Measurements from ENCODE around the gene MYBL2.

MYBL2 gene

DNA sequence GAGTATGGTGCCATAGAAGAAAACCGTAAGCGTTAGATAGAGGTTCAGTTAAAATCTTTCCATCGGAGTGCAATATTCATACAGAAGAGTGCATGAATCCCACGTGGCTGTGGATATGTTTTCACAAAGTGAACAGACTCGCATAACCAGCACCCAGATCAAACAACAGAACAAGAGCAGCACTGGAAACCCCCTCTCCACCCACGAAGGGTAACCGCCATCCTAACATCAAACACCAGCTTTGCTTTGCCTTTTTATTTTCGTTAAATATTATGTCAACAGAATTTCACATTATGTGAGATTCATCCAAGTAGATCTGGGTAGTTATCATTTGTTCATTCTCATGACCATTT, 55.2 kb downstream of the MYBL2 start:
- DNase-seq (ENCODE audit: low read depth in 1 of 2, low spot score in 1 of 2), result peak in 1 of 2 donors; percentile 21

DNA sequence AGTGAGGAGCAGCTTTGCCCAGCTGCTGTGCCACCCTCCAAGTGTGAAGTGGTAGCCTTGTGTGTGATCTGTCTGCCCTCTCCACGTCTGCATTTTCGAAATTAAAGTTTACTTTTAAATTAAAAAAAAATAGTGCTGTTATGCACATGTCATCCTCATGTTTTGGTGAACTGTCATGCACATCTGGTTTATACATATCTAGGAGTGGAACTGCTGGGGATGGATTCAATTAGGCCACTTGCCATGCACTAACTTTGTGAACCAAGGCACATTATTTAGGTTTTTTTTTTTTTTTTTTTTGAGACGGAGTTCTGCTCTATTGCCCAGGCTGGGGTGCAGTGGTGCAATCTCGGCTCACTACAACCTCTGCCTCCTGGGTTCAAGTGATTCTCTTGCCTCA, 56.3 kb downstream of the MYBL2 start:
- DNase-seq (ENCODE audit: low read depth in 1 of 2, low spot score in 1 of 2), result no peak

DNA sequence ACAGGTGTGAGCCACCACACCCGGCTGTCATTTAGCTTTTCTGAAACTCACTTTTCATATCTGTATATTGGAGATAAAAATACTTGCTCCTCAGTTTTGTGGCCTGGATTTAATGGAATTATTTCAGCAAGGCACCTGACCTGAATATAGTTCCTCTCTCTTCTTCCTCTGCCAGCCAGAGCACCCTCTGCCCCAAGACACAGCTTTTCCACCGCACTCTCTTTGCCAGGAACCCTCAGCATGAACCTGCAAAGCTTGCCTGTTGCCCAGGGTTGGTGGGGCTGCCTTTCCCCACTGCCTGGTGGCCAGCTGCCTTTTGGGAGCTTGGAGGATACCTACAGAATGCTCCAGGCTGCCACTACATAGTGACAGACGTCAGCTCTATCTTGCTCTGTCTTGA, 56.8 kb downstream of the MYBL2 start:
- no peak for DNase-seq (ENCODE audit: low read depth in 1 of 2, low spot score in 1 of 2)

DNA sequence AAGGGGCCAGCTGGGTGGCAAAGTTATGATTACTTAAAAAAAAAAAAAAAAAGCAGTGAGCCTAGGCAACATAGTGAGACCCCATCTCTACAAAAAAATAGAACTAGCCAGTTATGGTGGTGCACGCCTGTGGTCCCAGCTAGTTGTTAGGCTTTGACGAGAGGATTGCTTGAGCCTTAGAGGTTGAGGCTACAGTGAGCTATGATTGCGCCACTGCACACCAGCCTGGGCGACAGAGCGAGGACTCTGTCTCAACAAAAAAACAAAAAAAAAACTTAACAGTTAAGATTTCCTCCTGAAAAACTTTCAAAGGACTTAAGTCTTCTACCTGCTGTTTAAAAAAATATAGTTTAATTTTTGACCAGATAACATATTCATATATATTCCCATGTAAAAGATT, 57.5 kb downstream of the MYBL2 start:
- DNase-seq (ENCODE audit: low read depth in 1 of 2, low spot score in 1 of 2), result no peak

DNA sequence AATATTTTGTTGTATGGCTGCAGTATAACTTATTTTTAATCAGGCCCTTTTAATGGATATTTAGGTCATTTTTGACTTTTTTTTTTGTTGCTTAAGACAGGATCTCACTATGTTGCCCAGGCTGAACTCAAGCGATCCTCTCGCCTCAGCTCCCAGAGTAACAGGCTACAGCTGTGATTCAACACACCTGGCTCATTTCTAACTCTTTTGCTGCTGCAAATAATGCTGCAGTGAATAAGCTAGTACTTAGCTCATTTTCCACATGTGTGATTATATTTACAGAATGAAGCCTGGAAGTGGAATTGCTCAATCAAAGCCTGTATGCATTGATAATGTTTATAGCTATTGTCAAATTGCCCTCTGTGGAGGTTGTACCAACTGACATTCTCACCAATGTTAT, 58.8 kb downstream of the MYBL2 start:
- no peak for DNase-seq (ENCODE audit: low read depth in 1 of 2, low spot score in 1 of 2)

DNA sequence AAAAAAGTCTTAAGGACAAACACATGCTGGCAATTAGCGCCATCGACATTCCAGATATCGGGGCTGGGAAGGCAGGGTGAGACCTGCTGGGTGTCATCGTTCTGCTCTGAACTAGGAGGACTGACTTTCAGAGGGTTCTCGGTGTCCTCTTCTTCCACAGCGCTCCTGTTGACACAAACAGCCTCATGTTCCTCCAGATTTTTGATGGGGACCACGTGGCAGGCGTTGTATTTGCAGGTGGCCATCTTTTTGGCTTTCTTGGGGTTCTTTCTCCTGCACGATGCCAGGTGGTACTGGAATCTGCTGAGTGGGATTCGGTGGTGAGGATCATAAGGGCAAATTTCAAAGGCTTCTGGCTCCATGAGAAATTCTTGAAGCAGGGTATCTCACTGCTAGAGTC, 59.4 kb downstream of the MYBL2 start:
- no peak for DNase-seq (ENCODE audit: low read depth in 1 of 2, low spot score in 1 of 2)

DNA sequence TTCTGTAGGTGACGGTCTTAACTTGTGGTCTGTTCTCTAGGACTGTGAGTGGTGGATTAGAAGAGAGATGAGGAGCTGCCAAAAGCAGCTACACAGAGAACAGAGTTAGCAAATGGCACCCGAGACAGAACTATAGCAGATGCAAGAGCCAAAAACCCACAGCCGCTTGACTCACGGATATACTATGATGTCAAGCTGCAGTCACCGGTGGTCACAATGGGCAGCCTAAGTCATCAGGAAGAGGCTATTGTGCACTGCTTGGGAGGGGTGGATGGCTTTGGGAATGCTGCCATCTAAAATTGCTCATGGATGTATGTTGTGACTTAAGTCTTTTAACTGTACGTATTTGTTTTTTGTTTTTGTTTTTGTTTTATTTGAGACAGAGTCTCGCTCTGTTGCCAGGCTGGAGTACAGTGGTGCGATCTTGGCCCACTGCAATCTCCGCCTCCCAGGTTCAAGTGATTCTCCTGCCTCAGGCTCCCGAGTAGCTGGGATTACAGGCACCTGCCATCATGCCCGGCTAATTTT, 60.0 kb downstream of the MYBL2 start, which contains the start of gene GTSF1L:
TSS of gene GTSF1L (minus strand) at position 192 of the 528 bp plus-strand sequence. CDS start 308 bp downstream, outside the sequence.
- DNase-seq (ENCODE audit: low read depth in 1 of 2, low spot score in 1 of 2), result no peak

DNA sequence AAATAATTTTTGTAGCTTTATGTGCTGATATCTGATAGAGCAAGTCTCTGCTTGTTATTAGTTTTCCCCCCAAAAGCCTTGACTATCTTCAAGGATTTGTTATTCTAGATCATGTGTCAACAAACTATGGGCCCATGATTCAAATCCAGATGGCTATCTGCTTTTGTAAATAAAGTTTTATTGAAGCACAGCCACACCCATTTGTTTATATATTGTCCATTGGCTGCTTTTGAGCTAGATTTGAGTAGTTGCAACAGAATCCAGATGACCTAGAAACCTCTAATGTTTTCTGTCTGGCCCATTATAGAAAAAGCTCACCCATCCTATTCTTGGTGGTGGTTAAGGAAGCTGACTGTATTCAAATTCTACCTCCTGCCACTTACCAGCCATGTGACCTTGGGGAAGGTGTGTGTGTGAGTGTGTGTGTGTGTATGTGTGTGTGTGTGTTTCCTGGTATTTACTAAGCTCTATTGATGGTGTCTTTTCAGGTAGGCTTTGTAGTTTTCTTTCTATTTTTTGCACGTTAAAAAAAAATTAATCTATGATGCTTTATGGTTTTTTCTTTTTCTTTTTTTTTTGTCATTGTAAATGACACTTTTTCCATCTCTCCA, 61.2 kb downstream of the MYBL2 start:
- no peak for DNase-seq (ENCODE audit: low read depth in 1 of 2, low spot score in 1 of 2)

DNA sequence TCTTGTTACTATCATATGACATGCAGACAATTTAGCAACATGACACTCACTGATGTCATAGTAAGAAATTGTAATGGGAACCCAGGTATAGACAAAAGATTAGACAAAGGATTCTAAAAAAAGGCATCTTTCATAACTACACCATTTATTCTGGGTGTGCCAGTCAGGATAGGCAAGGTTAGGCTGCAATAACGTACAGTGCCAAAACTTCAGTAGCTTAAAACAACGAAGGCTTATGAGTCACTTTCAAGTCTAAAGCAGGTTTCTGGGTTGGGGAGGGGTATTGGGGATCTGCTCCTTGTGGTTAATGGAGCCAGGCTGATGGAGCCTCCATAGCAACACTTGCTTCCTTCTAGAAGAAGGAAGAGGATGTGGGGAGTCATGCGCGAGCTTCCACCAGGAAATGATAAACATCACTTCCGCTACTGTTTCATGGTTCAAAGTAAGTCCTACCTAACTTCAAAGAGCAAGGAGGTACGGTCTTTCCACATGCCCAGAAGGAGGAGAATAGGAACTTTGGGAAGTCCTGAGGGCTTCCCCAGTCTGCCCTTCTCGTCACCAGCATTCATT, 61.9 kb downstream of the MYBL2 start:
- DNase-seq (ENCODE audit: low read depth in 1 of 2, low spot score in 1 of 2), result no peak

DNA sequence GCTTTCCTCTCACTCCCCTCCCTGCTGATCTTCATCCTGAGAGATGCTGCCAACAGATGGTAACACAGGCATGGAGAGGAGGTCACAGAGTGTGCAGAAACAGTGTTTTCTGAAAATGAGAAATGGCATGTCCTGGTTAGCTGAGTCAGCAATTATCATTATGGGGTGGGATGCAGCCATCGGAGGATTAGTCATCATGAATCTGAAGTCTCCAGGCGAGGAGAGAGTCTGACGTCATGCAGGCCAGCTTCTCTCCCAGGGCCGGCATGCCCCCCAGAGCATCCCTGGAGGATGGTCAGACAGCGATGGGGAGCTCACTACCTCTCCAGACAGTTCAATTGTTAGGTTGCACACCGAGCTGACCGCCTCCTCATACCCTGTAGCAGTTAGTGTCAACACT, 64.6 kb downstream of the MYBL2 start:
- no peak for DNase-seq (ENCODE audit: low read depth in 1 of 2, low spot score in 1 of 2)

DNA sequence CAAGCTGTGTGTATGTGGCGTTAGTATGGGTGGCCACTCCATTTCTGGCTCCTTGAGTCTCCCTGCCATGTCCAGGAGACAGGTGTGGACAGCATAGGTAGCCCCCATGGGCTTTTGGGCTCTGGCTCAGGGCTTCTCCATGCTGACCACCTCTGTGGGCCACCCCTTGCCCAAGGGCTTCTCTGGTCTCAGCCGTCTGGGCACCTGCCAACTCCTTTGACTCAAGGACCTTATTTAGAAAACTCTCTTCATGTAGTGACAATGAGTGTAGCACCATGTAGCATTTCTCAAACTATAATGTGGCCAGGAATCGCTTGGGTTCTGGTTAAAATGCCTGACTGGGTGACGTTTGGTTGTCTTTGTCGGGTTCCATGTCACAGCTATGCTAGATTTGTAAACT, 65.0 kb downstream of the MYBL2 start:
- no peak for DNase-seq (ENCODE audit: low read depth in 1 of 2, low spot score in 1 of 2)

DNA sequence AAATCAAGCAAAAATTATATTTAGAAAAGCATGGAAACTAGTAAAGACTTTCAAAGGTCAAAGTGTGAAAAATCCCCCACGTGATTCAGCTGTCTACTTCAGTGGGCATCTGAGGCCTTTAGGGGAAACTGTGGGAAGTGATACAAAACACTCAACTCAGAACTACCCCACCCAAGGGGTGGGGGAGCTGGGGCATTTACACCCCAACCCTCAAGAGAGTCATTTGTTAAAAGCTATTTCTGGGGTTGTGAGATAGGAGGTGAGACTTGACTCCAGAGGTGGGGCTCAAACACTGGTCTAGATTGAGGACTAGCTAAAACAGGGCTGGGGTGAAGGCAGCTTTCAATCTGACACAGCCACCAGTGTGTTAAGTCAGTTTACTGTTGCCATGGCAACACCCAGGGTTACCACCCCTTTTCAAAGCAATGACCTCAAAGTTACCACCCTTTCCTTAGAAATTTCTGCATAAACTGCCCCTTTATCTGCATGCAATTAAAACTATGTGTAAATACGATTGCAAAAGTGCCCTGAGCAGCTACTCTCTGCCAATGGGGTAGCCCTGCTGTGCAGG, 69.8 kb downstream of the MYBL2 start:
- DNase-seq (ENCODE audit: low read depth in 1 of 2, low spot score in 1 of 2), result no peak

DNA sequence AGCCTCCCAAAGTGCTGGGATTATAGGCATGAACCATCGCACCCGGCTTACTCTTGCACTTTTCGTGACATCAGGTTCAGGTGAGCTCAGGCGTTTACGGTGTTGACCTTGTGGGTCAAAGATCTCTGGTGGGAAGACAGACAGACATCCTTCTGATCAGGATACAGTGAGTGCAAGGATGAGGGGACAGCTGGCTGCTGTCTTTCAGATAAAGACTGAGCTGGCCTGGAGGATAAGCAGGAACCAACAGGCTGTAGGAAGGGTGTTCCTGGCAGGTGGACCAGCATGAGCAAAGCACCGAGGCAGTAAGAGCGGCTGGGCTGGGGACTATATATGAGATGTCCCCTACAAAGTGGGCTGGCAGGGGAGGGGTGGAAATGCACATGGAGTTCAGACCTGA, 71.0 kb downstream of the MYBL2 start:
- no peak for DNase-seq (ENCODE audit: low read depth in 1 of 2, low spot score in 1 of 2)

DNA sequence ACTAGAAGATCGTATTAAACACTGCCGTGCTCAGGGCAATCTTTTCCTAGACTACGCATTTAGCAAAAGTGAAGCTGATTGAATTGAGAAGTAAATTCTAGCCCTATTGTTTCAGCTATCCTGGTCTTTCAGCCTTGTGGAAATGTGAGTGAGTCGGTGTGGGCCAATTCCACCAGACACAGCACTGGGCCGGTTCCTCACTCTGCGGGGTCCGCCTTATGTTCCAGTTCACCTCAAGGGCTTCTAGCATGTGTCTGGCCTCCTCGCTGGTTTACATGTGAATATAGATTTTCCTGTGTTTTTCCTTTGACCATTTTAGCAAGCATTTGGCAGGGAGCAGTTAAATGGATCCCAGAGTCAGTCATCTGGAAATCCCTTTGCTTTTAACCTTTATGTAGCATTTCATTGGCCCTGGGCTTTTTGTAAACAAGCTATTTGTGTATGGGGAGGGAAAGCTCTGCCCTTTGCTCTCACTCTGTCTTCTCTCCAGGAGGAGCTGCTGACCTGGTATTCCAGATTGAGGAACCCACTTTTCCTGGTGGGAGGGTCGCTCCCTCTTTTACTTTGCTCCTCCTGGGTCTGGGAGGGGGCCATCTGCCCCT, 72.3 kb downstream of the MYBL2 start:
- DNase-seq (ENCODE audit: low read depth in 1 of 2, low spot score in 1 of 2), result no peak

DNA sequence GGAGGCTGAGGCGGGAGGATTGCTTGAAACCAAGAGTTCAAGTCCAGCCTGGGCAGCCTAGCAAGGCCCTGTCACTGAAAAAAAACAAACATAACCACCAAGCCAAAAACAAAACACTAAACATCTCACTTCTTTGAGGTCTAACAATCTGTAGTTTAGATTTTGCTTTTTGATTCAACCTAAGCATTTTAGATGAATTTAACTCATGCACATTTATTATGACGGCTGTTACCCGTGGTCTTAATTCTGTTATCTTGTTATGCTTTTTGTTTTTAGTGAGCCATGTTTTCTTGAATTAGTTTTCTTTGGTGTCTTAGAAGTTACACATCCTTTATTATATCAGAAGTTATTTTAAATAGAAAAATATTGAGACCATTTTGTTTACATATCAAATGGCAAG, 73.7 kb downstream of the MYBL2 start:
- DNase-seq (ENCODE audit: low read depth in 1 of 2, low spot score in 1 of 2), result no peak

DNA sequence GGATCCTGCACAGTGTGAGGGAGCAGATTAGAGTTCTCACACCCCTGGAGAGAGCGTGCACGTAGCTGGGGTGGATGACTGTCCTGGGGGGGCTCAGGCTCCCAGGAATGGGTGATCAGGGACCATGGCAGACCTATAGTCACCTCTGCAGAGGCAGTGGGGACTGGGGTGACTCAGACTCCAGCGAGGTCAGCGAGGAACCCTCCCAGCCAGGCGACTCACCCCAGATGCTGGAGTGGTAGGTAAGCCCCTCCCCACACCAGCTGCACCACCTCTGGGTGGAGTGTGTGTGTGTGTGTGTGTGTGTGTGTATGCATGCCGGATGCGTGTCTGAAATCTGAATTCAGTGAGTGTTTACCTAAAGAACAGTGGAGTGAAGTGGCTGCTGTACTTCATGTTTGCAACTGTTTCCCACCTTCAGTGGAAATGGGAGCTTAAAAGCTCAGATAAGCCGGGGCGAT, 77.3 kb downstream of the MYBL2 start:
- no peak for DNase-seq (ENCODE audit: low read depth in 1 of 2, low spot score in 1 of 2)

DNA sequence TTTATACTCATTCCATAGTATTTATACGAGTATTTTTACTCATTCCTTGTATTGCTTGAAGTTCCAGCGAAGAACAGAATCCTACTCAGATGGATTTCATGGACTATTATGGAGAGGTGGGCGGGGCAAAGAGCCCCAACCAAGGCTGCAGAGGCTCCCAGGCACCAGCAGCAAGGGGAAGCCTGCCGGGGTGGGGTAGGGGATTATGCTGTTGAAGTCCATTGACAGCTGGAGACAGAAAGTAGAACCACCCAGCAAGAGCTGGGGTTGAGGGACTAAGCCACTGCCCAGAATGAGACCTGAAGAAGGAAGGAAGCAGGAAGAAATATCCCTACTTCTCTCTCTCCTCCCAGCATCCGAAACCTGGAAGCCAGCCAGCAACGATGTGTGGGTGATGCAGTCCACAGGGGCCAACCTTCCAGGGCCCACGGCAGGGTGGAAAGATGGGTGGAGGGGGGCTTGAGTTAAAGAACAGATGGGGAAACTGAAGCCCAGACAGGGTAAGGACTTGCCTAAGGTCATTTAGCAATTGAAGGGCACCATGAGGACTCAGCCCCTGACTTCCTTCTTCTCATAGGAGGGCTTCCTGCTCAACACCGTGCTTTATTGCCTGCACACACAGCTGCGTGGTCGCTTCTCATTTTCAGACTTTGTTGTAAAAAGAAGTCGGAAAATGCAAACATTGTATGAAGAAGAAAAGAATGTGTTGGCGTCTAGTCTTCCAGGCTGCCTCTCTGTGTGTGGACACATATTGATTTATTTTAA, 78.2 kb downstream of the MYBL2 start:
- no peak for DNase-seq (ENCODE audit: low read depth in 1 of 2, low spot score in 1 of 2)

DNA sequence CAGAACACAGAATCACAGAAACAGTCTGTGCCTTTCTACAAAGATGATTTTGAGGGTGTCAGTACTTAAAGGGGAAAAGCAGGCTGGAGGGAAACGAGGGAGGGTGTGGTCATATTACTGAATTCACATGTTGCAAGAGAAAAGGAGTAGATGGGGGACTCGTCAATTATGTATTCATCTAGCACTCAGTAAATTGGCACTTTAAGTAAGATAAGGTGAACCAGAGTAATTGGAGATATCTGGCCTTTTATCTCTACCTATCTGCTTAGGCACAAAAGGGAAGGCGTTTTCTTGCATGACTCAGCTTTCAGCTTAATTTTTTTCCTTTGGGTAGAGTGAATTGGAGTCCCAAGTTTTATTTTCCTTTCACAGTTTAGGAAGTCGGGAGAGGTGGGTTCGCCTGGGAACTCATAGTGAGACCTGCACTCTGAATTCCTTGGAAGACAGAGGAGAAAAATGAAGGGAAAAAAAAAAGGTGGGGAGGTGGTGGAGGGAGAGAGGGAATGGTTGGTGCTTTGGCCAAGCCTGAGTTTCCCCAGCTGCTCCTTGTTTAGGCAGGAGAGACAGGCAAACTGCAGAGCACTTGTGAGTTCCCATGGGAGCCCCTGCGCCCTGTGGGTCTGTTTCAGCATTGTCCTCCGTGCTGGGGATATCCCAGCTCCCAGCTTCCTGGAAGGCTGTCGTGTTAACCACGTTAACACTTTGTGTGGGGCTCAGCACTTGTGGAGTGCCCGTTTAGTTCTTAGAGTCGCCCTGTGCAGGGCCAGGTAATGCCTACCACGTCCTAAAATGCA, 79.6 kb downstream of the MYBL2 start:
- no peak for DNase-seq (ENCODE audit: low read depth in 1 of 2, low spot score in 1 of 2)

DNA sequence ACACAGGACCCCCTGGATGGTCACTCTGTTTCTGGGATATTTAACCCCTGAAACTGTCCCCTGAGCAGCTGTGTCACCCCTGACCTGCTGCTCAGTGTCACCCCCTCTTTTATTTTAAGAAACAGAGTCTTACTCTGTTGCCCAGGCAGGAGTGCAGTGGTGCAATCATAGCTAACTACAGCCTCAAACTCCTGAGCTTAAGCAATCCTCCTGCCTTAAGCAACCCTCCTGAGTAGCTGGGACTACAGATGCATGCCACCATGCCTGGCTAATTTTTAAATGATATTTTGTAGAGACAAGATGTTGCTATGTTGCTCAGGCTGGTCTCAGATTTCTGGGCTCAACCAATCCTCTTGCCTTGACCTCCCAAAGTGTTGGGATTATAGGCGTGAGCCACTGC, 81.4 kb downstream of the MYBL2 start:
- DNase-seq (ENCODE audit: low read depth in 1 of 2, low spot score in 1 of 2), result no peak

DNA sequence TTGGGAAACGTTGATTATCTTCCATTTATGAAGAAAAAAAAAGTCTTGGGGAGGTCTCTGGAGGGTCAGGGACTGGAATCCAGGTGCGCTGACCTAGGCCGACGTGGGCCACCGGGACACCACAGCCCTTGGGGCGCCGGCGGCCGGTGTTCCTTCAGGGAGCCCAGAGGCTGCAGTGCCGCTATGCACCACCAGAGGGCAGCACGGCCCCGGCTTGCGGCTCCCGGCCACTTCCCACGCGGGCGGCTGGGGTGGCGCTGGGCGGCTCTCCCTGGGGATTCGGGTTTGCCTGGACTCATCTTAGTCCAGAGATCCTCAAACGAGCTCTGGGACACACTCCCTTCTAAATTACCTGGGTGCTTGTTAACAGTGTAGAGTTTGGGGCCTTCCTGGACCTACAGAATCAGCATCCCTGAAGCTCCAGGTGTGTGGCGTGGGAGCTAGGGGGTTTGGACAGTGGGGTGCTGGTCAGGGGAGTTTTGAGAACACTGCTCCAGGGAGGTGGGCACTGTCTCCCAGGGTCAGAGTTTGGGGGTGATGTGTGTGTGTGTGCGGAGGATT, 82.9 kb downstream of the MYBL2 start:
- peak; percentile 72 to 86 for DNase-seq (ENCODE audit: low read depth in 1 of 2, low spot score in 1 of 2)

Data from activated T-helper 1 cell treated with anti-CD3 and anti-CD28 coated beads, Interleukin-2, amount 50 U/mL, for 16 hours (primary cell).